Mammary epithelial cell (primary cell): ENCODE measurements around the gene ARMC6.

Source experiments
- CTCF ChIP-seq, 2 donors: IDR thresholded peaks in 1 of 2; conservative IDR thresholded peaks in 1 of 2; 2 replicates each; pipeline ENCODE4 v1.5.1; 2011 to 2012; ENCODE audit warnings: inconsistent platforms in 2 of 2, low read length in 2 of 2, mild to moderate bottlenecking in 2 of 2, control low read depth in 1 of 2, low read depth in 1 of 2; ENCODE audit not compliant: insufficient read depth in 1 of 2; ENCODE audit errors: extremely low read depth in 1 of 2
- EZH2 ChIP-seq: IDR thresholded peaks from 2 replicates; pipeline ENCODE4 v1.6.1; 2012; ENCODE audit warnings: low read length, inconsistent platforms, borderline replicate concordance

- TF ChIP-seq EZH2 (no peak), CTCF (conservative IDR thresholded peaks at IDR 0.05 in 1 of 2, IDR thresholded peaks at IDR 0.05 in 1 of 2; ENCODE audit: extremely low read depth in 1 of 2, insufficient read depth in 1 of 2, low read depth in 1 of 2, low read length in 2 of 2) (no peak)
Measured at GRCh38 chr19:19107654-19108053, 74.3 kb downstream of the ARMC6 start.
